PC-3 (cell line): Measurements from ENCODE around the gene PANK4.

ENCODE experiments used
- CTCF ChIP-seq: fragments of 300-600 bp; sonication (generic); conservative IDR thresholded peaks from 2 replicates; pipeline ENCODE4 v1.5.1; 2017; ENCODE audit warnings: antibody characterized with exemption, low read depth, mild to moderate bottlenecking, low read length
- EZH2 ChIP-seq: fragments of 300-600 bp; sonication (generic); IDR thresholded peaks from one replicate; pipeline ENCODE4 v1.6.1; 2017; ENCODE audit warnings: antibody characterized with exemption, mild to moderate bottlenecking, low read length; ENCODE audit not compliant: unreplicated experiment
- EZH2phosphoT487 ChIP-seq: fragments of 300-600 bp; sonication (generic); IDR thresholded peaks from 2 replicates; pipeline ENCODE4 v1.6.1; 2018; ENCODE audit warnings: mild to moderate bottlenecking, antibody characterized with exemption, low read length, borderline replicate concordance

- no peak for TF ChIP-seq EZH2
- TF ChIP-seq CTCF = no peak
- no peak for TF ChIP-seq EZH2phosphoT487
Measured at GRCh38 chr1:2528611-2528965, 2.2 kb upstream of the PANK4 start.
